Activated gamma-delta T cell (primary cell): Measurements from ENCODE around the gene VEZT.
A peak's percentile ranks its signal among the peaks of the same experiment; 100 is the strongest.
"Not testable (repeated sequence)": the region's sequence is repeated elsewhere in the genome, so short reads cannot be mapped to it uniquely, and the experiment has no call there.

ENCODE experiments used
- DNase-seq: peaks from one replicate; lab custom pipeline; 2025; lab: John Stamatoyannopoulos, UW
- total RNA-seq, 2 donors: gene quantifications; one replicate each; lab custom pipeline; 2026; lab: John Stamatoyannopoulos, UW

VEZT gene
- 70.7 to 71.6 reads per million in 2 donors for total RNA-seq

GRCh38 chr12:95217377-95218149 is at the start of gene VEZT, which contains the start of gene FGD6:
Gene VEZT, plus strand, starts transcription at chr12:95217807. Its CDS starts 44 bp downstream, at chr12:95217851.
Gene FGD6, minus strand, starts transcription at chr12:95217467. Its CDS starts 227 bp downstream, at chr12:95217240.
- peak; percentile 89 for DNase-seq

- no peak for DNase-seq
Measured at GRCh38 chr12:95168746-95169145, 48.9 kb upstream of the VEZT start.

GRCh38 chr12:95169368-95169767 is 48.2 kb upstream of the VEZT start:
- no peak for DNase-seq

GRCh38 chr12:95173392-95174251 is 44.0 kb upstream of the VEZT start:
- DNase-seq = no peak

- no peak for DNase-seq
Measured at GRCh38 chr12:95177201-95177768, 40.3 kb upstream of the VEZT start.

- no peak for DNase-seq
Measured at GRCh38 chr12:95178136-95178535, 39.5 kb upstream of the VEZT start.

- no peak for DNase-seq
Measured at GRCh38 chr12:95179011-95179410, 38.6 kb upstream of the VEZT start.

GRCh38 chr12:95181103-95181502 is 36.5 kb upstream of the VEZT start:
- no peak for DNase-seq

GRCh38 chr12:95182868-95183415 is 34.7 kb upstream of the VEZT start:
- DNase-seq = no peak

- no peak for DNase-seq
Measured at GRCh38 chr12:95184121-95184520, 33.5 kb upstream of the VEZT start.

- no peak for DNase-seq
Measured at GRCh38 chr12:95185072-95185471, 32.5 kb upstream of the VEZT start.

GRCh38 chr12:95185854-95186253 is 31.8 kb upstream of the VEZT start:
- DNase-seq = no peak

- DNase-seq = no peak
Measured at GRCh38 chr12:95187865-95188415, 29.7 kb upstream of the VEZT start.

- DNase-seq = no peak
Measured at GRCh38 chr12:95191060-95191696, 26.4 kb upstream of the VEZT start.

GRCh38 chr12:95192271-95192670 is 25.3 kb upstream of the VEZT start:
- DNase-seq = no peak

GRCh38 chr12:95193139-95193538 is 24.5 kb upstream of the VEZT start:
- DNase-seq = no peak

GRCh38 chr12:95195122-95195521 is 22.5 kb upstream of the VEZT start:
- DNase-seq = no peak

GRCh38 chr12:95196875-95197569 is 20.6 kb upstream of the VEZT start:
- DNase-seq = not testable (repeated sequence)

- no peak for DNase-seq
Measured at GRCh38 chr12:95197636-95198035, 20.0 kb upstream of the VEZT start.

GRCh38 chr12:95198914-95199313 is 18.7 kb upstream of the VEZT start:
- DNase-seq = no peak
